Stimulated activated CD8-positive, alpha-beta memory T cell treated with anti-CD3 and anti-CD28 coated beads, Interleukin-7, amount 100 ng/mL, for 48 hours (primary cell): Measurements from ENCODE around the gene TMEM143.
A peak's percentile ranks its signal among the peaks of the same experiment; 100 is the strongest.
"Not testable (repeated sequence)": the region's sequence is repeated elsewhere in the genome, so short reads cannot be mapped to it uniquely, and the experiment has no call there.

ENCODE experiments used
- DNase-seq, 2 donors: peaks; one replicate each; pipeline ENCODE4 v3.0.0-alpha.2; 2020; ENCODE audit warnings: low read depth in 1 of 2; ENCODE audit errors: extremely low read depth in 1 of 2

Gene TMEM143

DNA sequence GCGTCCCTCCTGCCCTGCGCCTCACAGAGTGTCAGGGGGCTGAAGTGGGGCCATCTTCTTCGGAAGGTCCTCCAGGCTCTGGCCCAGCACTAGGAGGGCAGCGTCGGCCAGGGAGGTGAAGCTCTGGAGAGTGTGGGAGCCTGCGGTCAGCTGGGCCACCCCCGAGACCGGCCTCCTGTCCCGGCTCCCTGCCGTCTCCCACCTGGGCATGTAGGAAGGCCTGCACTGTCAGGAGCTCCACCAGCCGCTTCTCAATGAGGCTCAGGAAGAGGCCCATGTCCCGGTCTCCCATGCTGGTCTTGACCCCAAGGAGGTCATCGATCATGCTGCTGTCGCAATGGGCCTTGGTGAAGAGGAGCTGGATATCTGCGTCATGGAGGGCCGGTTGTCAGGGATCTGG is 65.8 kb downstream of the TMEM143 start:
- no peak for DNase-seq

- no peak for DNase-seq
These were observed 66.6 kb downstream of the TMEM143 start for GRCh38 chr19:48296963-48297734.

GRCh38 chr19:48295458-48295857 is 68.3 kb downstream of the TMEM143 start:
- DNase-seq: no peak

DNA sequence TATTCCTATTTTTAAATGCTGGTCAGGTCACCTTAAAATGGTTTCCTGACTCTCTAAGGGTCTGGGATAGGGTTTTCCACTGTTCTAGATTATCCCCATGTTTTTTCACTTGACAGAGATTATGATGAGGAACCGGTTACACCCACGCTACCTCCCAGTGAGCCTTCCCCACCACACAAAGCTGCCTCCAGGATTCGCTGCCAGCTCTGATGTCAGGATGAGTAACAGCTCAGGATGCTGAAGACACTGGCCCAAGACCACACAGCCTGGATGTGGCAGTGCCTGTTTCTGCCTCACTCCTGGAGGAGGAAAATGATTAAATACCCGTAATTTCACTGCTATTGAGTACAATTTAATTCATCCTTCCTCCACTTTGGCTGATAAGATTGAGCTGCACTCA is 70.9 kb downstream of the TMEM143 start:
- DNase-seq: no peak

GRCh38 chr19:48291489-48291815 is 72.3 kb downstream of the TMEM143 start:
- DNase-seq: not testable (repeated sequence)

DNA sequence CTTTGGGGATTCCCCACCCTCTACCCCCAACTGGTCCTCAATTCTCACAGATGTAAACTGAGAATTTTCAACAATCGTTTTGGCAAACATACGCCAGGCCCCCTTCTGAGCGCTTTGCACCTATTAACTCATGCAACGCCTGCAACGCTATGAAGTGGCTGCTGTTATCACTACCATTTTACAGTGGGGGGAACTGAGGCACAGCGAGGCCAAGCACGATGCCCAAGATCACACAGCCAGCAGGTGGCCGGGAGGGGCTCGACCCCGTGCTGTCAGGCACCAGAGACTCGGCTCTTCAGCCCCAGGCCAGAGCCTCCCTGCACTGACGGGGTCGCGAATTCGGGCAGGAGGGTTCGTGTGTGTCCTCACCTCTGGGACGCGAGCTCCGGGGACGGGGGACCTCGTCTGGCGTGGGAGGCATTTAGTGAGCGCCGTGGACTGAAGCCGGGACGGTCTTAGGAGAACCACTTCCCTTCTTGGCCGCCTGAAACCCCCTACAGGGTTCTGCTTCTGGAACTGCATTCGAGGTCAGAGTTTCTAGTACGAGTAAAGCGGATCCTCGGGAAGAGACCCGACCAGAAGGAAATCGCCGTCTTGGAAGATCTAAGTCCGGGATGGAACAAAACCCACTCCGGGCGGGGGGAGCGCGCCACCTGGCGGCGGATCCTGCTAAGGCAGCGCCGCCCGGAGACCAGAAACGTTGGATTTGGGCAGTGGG is 72.8 kb downstream of the TMEM143 start:
- peak in 1 of 2 donors; percentile 23 for DNase-seq

GRCh38 chr19:48290401-48290770 is 73.4 kb downstream of the TMEM143 start:
- no peak for DNase-seq

GRCh38 chr19:48287748-48288147 is 76.0 kb downstream of the TMEM143 start:
- no peak for DNase-seq

DNA sequence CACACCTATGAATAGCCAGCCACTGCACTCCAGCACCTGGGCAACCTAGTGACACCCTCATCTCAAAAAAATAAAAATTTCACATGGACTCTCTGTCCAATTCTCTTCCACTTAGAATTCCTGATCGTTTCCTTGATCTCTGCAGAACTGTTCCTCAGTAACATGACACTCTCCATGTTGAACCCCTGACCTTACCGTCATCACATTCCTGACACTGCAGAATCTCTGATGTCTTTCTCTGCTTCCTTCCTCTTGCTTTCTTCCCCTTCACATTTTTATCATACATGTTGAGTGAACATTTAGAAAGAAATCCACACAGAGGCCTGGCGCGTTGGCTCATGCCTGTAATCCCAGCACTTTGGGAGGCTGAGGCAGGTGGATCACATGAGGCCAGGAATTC is 78.8 kb downstream of the TMEM143 start:
- DNase-seq: no peak

- DNase-seq: no peak
These were observed 79.8 kb downstream of the TMEM143 start for GRCh38 chr19:48283908-48284307.
